H9 (cell line): ENCODE measurements around the gene C14orf132. TPM values are rescaled to one million over a fixed set of nuclear protein-coding genes. Genes with fewer than 3 reads are reported as not detected.

Experiments
- DNase-seq: peaks from one replicate; pipeline ENCODE4 v3.0.0-alpha.2; 2017
- H2AFZ ChIP-seq: one replicate; pipeline ENCODE4 v1.6.1; 2013; ENCODE audit warnings: mild to moderate bottlenecking, low read length, control low read depth, moderate library complexity
- H2AK5ac ChIP-seq: 2 replicates; pipeline ENCODE4 v1.6.1; 2013; ENCODE audit warnings: low read length, control low read depth, mixed read lengths; ENCODE audit not compliant: insufficient read length
- H2BK120ac ChIP-seq: one replicate; pipeline ENCODE4 v1.6.1; 2013; ENCODE audit warnings: low read depth, mild to moderate bottlenecking, low read length, control low read depth, inconsistent platforms; ENCODE audit not compliant: poor library complexity, severe bottlenecking
- H2BK12ac ChIP-seq: 2 replicates; pipeline ENCODE4 v1.6.1; 2013; ENCODE audit warnings: low read length, control low read depth, mixed read lengths, low read depth; ENCODE audit not compliant: insufficient read length
- H2BK15ac ChIP-seq: 2 replicates; pipeline ENCODE4 v1.6.1; 2013; ENCODE audit warnings: low read depth, low read length, control low read depth
- H2BK20ac ChIP-seq: one replicate; pipeline ENCODE4 v1.6.1; 2013; ENCODE audit warnings: low read depth, mild to moderate bottlenecking, low read length, control low read depth, inconsistent platforms; ENCODE audit not compliant: poor library complexity, severe bottlenecking
- H2BK5ac ChIP-seq: 2 replicates; pipeline ENCODE4 v1.6.1; 2013; ENCODE audit warnings: low read length, control low read depth, mixed read lengths; ENCODE audit not compliant: insufficient read length
- H3K14ac ChIP-seq: 2 replicates; pipeline ENCODE4 v1.6.1; 2013; ENCODE audit warnings: low read length, control low read depth; ENCODE audit not compliant: insufficient read depth
- H3K18ac ChIP-seq: 2 replicates; pipeline ENCODE4 v1.6.1; 2013; ENCODE audit warnings: low read depth, mild to moderate bottlenecking, mixed read lengths, low read length, control low read depth; ENCODE audit not compliant: insufficient read length
- H3K23ac ChIP-seq: 2 replicates; pipeline ENCODE4 v1.6.1; 2013; ENCODE audit warnings: low read length, control low read depth, mixed read lengths, low read depth; ENCODE audit not compliant: insufficient read length
- H3K23me2 ChIP-seq: 2 replicates; pipeline ENCODE4 v1.6.1; 2013; ENCODE audit warnings: low read depth, mild to moderate bottlenecking, mixed read lengths, low read length, control low read depth; ENCODE audit not compliant: insufficient read length, poor library complexity, severe bottlenecking
- H3K27ac ChIP-seq: 2 replicates; pipeline ENCODE4 v1.5.1; 2013; ENCODE audit warnings: low read length, control low read depth, mixed read lengths, low read depth; ENCODE audit not compliant: insufficient read length
- H3K27me3 ChIP-seq: 2 replicates; pipeline ENCODE4 v1.6.1; 2013; ENCODE audit warnings: low read length, control low read depth, inconsistent platforms; ENCODE audit not compliant: insufficient read depth
- H3K4ac ChIP-seq: 2 replicates; pipeline ENCODE4 v1.6.1; 2013; ENCODE audit warnings: low read depth, mild to moderate bottlenecking, control low read depth, inconsistent platforms, low read length, moderate library complexity
- H3K4me1 ChIP-seq: 2 replicates; pipeline ENCODE4 v1.6.1; 2013; ENCODE audit warnings: low read length, control low read depth, inconsistent platforms; ENCODE audit not compliant: insufficient read depth
- H3K4me2 ChIP-seq: 2 replicates; pipeline ENCODE4 v1.6.1; 2013; ENCODE audit warnings: low read length, control low read depth, mixed read lengths; ENCODE audit not compliant: insufficient read length, insufficient read depth
- H3K56ac ChIP-seq: 2 replicates; pipeline ENCODE4 v1.6.1; 2013; ENCODE audit warnings: low read depth, mild to moderate bottlenecking, mixed read lengths, low read length, control low read depth; ENCODE audit not compliant: insufficient read length
- H3K79me1 ChIP-seq: 2 replicates; pipeline ENCODE4 v1.6.1; 2013; ENCODE audit warnings: low read depth, mild to moderate bottlenecking, moderate library complexity, low read length, control low read depth, inconsistent platforms; ENCODE audit not compliant: insufficient read depth, poor library complexity, severe bottlenecking
- H3K79me2 ChIP-seq: 2 replicates; pipeline ENCODE4 v1.6.1; 2013; ENCODE audit warnings: low read length, control low read depth, inconsistent platforms; ENCODE audit not compliant: insufficient read depth
- H3K9ac ChIP-seq: 2 replicates; pipeline ENCODE4 v1.6.1; 2013; ENCODE audit warnings: low read length, control low read depth, mixed read lengths; ENCODE audit not compliant: insufficient read length; ENCODE audit errors: extremely low read depth
- H3K9me3 ChIP-seq: one replicate; pipeline ENCODE4 v1.6.1; 2013; ENCODE audit warnings: low read depth, low read length, inconsistent platforms; ENCODE audit not compliant: control insufficient read depth
- H3T11ph ChIP-seq: one replicate; pipeline ENCODE4 v1.6.1; 2013; ENCODE audit warnings: mild to moderate bottlenecking, low read length, control low read depth, inconsistent platforms
- H4K20me1 ChIP-seq: one replicate; pipeline ENCODE4 v1.6.1; 2013; ENCODE audit not compliant: control insufficient read depth, insufficient read length, insufficient read depth
- H4K5ac ChIP-seq: 2 replicates; pipeline ENCODE4 v1.6.1; 2013; ENCODE audit warnings: low read depth, mild to moderate bottlenecking, mixed read lengths, low read length, control low read depth; ENCODE audit not compliant: insufficient read length
- H4K8ac ChIP-seq: replicated peaks from 2 replicates; pipeline ENCODE4 v1.6.1; 2013; ENCODE audit warnings: low read length, control low read depth, mixed read lengths, low read depth; ENCODE audit not compliant: insufficient read length
- H4K91ac ChIP-seq: 2 replicates; pipeline ENCODE4 v1.6.1; 2013; ENCODE audit warnings: low read depth, mild to moderate bottlenecking, moderate library complexity, mixed read lengths, low read length, control low read depth; ENCODE audit not compliant: insufficient read length
- H3K27ac Mint-ChIP-seq, 3 experiments: 2 replicates in 2 of 3; 3 replicates in 1 of 3; pipeline ENCODE4 v1.8.0; 2020 to 2021; ENCODE audit warnings: mixed read lengths in 3 of 3, mild to moderate bottlenecking in 1 of 3, moderate library complexity in 1 of 3
- H3K27me3 Mint-ChIP-seq: 2 replicates; pipeline ENCODE4 v1.8.0; 2021; ENCODE audit warnings: low read depth, mild to moderate bottlenecking, moderate library complexity, mixed read lengths
- H3K36me3 Mint-ChIP-seq, 3 experiments: 2 replicates in 2 of 3; 3 replicates in 1 of 3; pipeline ENCODE4 v1.8.0; 2020 to 2021; ENCODE audit warnings: low read depth in 3 of 3, mixed read lengths in 3 of 3; ENCODE audit not compliant: insufficient read depth in 1 of 3
- H3K4me1 Mint-ChIP-seq, 2 experiments: 2 replicates each; pipeline ENCODE4 v1.8.0; 2020; ENCODE audit warnings: mixed read lengths in 2 of 2
- H3K4me3 Mint-ChIP-seq, 2 experiments: 2 replicates in 1 of 2; 3 replicates in 1 of 2; pipeline ENCODE4 v1.8.0; 2020 to 2021; ENCODE audit warnings: mild to moderate bottlenecking in 2 of 2, mixed read lengths in 2 of 2, moderate library complexity in 1 of 2
- H3K9me3 Mint-ChIP-seq, 2 experiments: 2 replicates in 1 of 2; 3 replicates in 1 of 2; pipeline ENCODE4 v1.8.0; 2020; ENCODE audit warnings: mild to moderate bottlenecking in 2 of 2, mixed read lengths in 2 of 2, moderate library complexity in 1 of 2
- CTCF ChIP-seq: fragments of 200-600 bp; sonication (generic); conservative IDR thresholded peaks from 3 replicates; pipeline ENCODE4 v1.8.0; 2021; ENCODE audit warnings: antibody characterized with exemption, mild to moderate bottlenecking
- WGBS: extraction: QIAGEN DNeasy Blood & Tissue Kit; methylation state at CpG from one replicate; pipeline ENCODE4 v1.1.7; 2013; ENCODE audit warnings: missing lambda C conversion rate, low lambda C conversion rate, mixed read lengths; ENCODE audit not compliant: insufficient read length; ENCODE audit errors: extremely low coverage; 5-methylcytosine and 5-hydroxymethylcytosine counted together
- total RNA-seq: library from RNA; stranded (reverse); gene quantifications from 2 replicates; pipeline ENCODE4 v1.2.1, GENCODE V29; 2021

C14orf132 gene
- total RNA-seq, 1 experiment from 2014 or later, result 5.7 TPM

GRCh38 chr14:96080571-96080970 is 41.4 kb downstream of the C14orf132 start:
- H4K20me1 ChIP-seq, result no peaks in the 10 kb centered on the region
- no peak overlapping the region for H2AFZ ChIP-seq
- Mint-ChIP-seq H3K27me3 (peaks cover 2% of the 10 kb centered on the region), H3K36me3 (peaks cover 0 to 13% (median 0%) of the 10 kb centered on the region in 3 experiments; a peak in 1 of 7 replicates), H3K27ac (peak overlapping the region in 1 of 3 experiments; percentile 45; a peak in 1 of 7 replicates), H3K9me3 (no peaks in the 10 kb centered on the region), H3K4me3 (no peak overlapping the region), H3K4me1 (peaks cover 0 to 9% of the 10 kb centered on the region in 2 experiments; a peak in 3 of 4 replicates)
- no peak overlapping the region for H2BK15ac ChIP-seq
- no peak overlapping the region for H3K4ac ChIP-seq
- no peaks in the 10 kb centered on the region for H3K27me3 ChIP-seq
- H2BK12ac ChIP-seq, result no peak overlapping the region
- no peak overlapping the region for H3K14ac ChIP-seq
- no peak overlapping the region for H3T11ph ChIP-seq
- H4K91ac ChIP-seq, result no peak overlapping the region
- H3K56ac ChIP-seq, result no peak overlapping the region
- no peak overlapping the region for H3K18ac ChIP-seq
- H3K9ac ChIP-seq, result no peak overlapping the region
- H3K23me2 ChIP-seq, result no peaks in the 10 kb centered on the region
- H2BK20ac ChIP-seq, result no peak overlapping the region
- H3K27ac ChIP-seq, result no peak overlapping the region
- H2AK5ac ChIP-seq, result no peak overlapping the region
- H3K79me2 ChIP-seq, result no peaks in the 10 kb centered on the region
- no peak overlapping the region for H3K23ac ChIP-seq
- H2BK5ac ChIP-seq, result no peak overlapping the region
- H4K5ac ChIP-seq, result no peak overlapping the region
- no peak overlapping the region for H4K8ac ChIP-seq
- H3K9me3 ChIP-seq, result no peaks in the 10 kb centered on the region
- no CpG with 5 or more reads among the region's 10 CpGs for WGBS
- H3K4me1 ChIP-seq, result no peaks in the 10 kb centered on the region
- no peaks in the 10 kb centered on the region for H3K79me1 ChIP-seq
- no peak overlapping the region for H3K4me2 ChIP-seq
- H2BK120ac ChIP-seq, result no peak overlapping the region
- TF ChIP-seq CTCF, result no peak
- DNase-seq, result no peak
